ENCODE results near the gene TUBGCP4. TPM values are rescaled to one million over a fixed set of nuclear protein-coding genes. Genes with fewer than 3 reads are reported as not detected.

TUBGCP4 gene
- total RNA-seq, 1 donor: 14.7 TPM

DNA sequence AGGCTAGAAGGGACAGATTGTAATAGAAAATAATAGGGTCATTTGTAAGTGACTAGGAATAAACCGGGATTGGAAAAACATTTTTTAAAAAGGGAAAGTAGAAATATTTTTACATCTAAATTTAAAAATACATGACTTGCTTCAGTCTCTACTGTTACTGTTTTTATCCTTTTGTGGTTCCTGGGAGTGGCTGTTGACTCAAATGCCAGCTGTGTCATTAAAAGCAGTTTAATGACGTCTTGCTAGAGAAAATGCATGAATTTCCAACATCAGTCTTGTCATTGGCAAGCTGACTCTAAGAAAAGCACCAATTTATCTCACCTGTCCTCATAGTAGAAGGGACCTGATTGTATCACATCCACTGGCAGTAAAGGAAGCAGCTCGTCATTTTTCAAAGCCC, 23.8 kb upstream of the TUBGCP4 start:
- TF ChIP-seq, protein P1, sequence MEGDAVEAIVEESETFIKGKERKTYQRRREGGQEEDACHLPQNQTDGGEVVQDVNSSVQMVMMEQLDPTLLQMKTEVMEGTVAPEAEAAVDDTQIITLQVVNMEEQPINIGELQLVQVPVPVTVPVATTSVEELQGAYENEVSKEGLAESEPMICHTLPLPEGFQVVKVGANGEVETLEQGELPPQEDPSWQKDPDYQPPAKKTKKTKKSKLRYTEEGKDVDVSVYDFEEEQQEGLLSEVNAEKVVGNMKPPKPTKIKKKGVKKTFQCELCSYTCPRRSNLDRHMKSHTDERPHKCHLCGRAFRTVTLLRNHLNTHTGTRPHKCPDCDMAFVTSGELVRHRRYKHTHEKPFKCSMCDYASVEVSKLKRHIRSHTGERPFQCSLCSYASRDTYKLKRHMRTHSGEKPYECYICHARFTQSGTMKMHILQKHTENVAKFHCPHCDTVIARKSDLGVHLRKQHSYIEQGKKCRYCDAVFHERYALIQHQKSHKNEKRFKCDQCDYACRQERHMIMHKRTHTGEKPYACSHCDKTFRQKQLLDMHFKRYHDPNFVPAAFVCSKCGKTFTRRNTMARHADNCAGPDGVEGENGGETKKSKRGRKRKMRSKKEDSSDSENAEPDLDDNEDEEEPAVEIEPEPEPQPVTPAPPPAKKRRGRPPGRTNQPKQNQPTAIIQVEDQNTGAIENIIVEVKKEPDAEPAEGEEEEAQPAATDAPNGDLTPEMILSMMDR (IDR thresholded peaks at IDR 0.05; ENCODE audit: insufficient read depth, low read depth, low read length): no peak
- no peak overlapping the region for H3K4me3 ChIP-seq (ENCODE audit: low read depth, low read length)
- no peak for DNase-seq (ENCODE audit: low read depth)

DNA sequence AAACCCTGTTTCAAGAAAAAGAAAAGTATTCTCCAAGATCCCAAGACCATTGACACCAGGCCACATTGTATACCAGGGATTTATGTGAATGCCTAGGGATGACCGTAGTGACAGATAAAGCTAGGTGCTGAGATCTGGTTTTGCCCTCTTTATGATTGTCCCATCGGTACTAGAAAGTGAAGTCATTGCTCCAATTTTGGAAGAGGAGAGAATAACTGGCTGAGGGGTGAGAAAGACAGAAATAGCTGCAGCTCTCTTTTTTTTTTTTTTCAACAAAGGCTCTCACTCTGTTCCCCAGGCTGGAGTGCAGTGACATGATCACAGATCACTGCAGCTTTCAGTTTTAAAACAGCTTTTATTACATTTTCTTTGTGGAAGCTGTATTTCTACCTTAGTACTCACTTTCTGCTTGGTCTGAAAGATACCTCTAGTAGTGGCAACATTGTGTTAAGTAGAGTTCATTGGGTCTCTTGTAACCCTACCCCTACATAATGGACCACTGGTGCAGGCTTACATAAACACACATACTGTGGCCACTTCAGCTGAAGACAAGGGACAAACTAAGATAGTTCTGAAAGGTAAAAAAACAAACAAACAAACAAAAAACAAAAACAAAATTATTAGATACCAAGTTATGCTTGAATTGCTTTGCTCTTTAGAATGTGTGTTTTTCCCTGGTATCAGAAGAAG, 18.1 kb upstream of the TUBGCP4 start:
- DNase-seq (ENCODE audit: low read depth): no peak
- no peak overlapping the region for H3K4me3 ChIP-seq (ENCODE audit: low read depth, low read length)
- TF ChIP-seq, protein P1 (IDR thresholded peaks at IDR 0.05; ENCODE audit: insufficient read depth, low read depth, low read length): no peak

DNA sequence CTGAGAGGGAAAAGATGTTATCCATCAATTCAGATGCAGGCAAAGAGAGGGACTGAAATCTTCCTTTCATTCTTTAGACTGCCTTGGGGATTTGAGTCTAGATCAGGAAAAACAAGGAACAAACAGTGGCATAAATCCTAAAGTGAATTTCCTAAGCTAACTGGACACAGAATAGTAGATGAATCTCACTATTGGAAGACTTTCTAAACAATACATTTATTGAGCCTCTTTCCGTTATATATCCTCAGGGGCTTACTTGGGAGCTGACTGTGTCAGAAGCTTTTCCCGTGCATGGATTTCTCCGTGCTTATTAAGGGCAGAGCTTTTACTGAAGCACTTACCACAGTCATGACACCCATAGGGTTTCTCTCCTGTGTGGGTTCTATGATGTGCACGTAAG, 10.1 kb upstream of the TUBGCP4 start:
- no peak for DNase-seq (ENCODE audit: low read depth)
- TF ChIP-seq, protein P1 (IDR thresholded peaks at IDR 0.05; ENCODE audit: insufficient read depth, low read depth, low read length): no peak

DNA sequence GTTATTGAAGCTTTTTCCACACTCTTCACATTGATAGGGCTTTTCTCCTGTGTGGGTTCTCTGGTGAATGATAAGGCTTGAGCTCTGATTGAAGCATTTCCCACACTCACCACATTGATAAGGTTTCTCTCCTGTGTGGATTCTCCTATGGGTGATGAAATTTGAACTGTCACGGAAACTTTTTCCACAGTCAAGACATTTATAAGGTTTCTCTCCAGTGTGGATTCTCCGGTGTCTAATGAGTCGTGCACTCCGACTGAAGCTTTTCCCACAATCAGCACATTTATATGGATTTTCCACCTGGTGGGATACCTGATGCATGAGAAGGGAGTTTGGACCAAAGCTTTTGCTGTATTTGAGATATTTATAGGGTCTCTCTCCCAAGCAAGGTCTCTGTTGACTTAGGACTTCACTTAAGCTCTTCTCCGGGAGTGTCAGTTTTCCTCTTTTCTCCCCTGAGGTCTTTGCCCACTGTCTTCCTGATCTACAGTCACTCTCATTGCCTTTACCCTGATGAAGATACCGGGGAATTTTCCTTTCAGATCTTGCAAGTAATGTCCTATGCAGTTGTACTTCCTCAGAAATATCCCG, 9.5 kb upstream of the TUBGCP4 start:
- TF ChIP-seq, protein P1 (IDR thresholded peaks at IDR 0.05; ENCODE audit: insufficient read depth, low read depth, low read length): no peak
- DNase-seq (ENCODE audit: low read depth): no peak
- H3K4me3 ChIP-seq (ENCODE audit: low read depth, low read length): no peak overlapping the region

More for the DNA sequence above, 10.1 kb upstream of the TUBGCP4 start:
- no peak overlapping the region for H3K4me3 ChIP-seq (ENCODE audit: low read depth, low read length)

DNA sequence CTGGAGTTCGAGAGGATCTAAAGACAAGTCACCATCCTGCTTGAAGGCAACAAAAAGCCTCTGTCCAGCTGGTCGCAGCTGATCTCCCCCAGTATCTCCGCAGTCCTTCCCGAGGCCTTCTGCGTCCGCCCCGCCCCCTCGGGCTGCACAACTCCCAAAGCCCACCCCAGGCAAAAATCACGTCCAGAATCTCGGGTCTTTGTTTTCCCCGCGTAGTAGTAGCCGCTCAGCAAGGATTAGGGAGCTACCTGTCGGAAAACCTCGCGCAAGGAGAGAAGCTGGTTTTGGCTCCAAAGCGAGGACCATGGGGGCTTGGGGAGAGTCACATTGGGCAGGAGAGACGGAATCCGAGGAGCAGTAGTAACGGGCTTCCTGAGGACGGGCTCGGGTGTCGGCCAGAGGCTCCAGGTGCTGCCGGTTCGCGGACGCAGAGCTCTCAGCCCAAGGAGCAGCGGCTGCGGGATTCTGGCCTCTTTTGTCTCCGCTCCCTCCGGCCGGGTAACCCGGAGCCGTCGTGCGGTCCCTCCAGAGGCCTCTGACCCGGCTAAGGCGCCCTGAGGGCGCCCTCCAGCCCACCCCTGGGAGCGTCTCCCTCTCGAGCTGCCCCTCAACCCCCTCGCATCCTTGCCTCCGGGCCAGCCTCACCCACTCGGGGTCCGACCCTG, 459 bp upstream of the TUBGCP4 start:
- TF ChIP-seq, protein P1 (IDR thresholded peaks at IDR 0.05; ENCODE audit: insufficient read depth, low read depth, low read length): no peak
- peak overlapping the region; percentile 91 for H3K4me3 ChIP-seq (ENCODE audit: low read depth, low read length)
- DNase-seq (ENCODE audit: low read depth): peak; percentile 51

DNA sequence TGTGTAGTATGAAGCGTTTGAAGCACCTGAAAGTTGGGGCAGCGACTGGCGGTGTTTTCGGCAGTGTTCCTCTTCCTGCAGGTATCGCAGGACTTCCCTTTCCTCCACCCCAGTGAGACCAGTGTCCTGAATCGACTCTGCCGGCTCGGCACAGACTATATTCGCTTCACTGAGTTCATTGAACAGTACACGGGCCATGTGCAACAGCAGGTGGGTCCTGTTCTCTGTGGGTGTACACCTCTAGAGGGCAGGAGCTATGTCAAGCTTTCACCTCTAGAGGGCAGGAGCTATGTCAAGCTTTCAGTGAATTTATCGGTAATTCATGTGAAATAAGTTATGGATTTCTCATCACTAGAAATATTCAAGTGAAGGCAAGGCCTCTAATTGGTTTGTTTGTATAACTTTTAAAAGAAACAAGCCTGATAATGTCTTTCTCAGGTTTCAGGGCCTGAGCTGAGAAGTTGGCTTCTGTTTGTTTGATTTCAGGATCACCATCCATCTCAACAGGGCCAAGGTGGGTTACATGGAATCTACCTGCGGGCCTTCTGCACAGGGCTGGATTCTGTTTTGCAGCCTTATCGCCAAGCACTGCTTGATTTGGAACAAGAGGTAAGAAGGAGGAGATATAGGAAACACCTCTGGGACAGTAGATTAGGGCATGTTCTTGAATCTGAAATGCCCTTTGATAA, 5.3 kb downstream of the TUBGCP4 start:
- H3K4me3 ChIP-seq (ENCODE audit: low read depth, low read length): no peak overlapping the region
- DNase-seq (ENCODE audit: low read depth): peak; percentile 29
- TF ChIP-seq, protein P1 (IDR thresholded peaks at IDR 0.05; ENCODE audit: insufficient read depth, low read depth, low read length): peak; percentile 86

Measured in fibroblast of villous mesenchyme (primary cell).